B cell (primary cell): ENCODE results near the gene ABL1.

Experiments
- EZH2 ChIP-seq: IDR thresholded peaks from 2 replicates; pipeline ENCODE4 v1.6.1; 2012; ENCODE audit warnings: borderline replicate concordance, low read depth, mild to moderate bottlenecking, moderate library complexity, low read length; ENCODE audit not compliant: insufficient read depth, poor library complexity, severe bottlenecking
- TF ChIP-seq, protein P1 (sequence below): fragments of 200-600 bp; IDR thresholded peaks from one replicate; pipeline ENCODE4 v1.8.0; 2022; ENCODE audit warnings: antibody characterized with exemption, mild to moderate bottlenecking

- TF ChIP-seq, protein P1, sequence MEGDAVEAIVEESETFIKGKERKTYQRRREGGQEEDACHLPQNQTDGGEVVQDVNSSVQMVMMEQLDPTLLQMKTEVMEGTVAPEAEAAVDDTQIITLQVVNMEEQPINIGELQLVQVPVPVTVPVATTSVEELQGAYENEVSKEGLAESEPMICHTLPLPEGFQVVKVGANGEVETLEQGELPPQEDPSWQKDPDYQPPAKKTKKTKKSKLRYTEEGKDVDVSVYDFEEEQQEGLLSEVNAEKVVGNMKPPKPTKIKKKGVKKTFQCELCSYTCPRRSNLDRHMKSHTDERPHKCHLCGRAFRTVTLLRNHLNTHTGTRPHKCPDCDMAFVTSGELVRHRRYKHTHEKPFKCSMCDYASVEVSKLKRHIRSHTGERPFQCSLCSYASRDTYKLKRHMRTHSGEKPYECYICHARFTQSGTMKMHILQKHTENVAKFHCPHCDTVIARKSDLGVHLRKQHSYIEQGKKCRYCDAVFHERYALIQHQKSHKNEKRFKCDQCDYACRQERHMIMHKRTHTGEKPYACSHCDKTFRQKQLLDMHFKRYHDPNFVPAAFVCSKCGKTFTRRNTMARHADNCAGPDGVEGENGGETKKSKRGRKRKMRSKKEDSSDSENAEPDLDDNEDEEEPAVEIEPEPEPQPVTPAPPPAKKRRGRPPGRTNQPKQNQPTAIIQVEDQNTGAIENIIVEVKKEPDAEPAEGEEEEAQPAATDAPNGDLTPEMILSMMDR = no peak
- TF ChIP-seq EZH2 = no peak
These were observed 78.0 kb downstream of the ABL1 start for GRCh38 chr9:130912932-130913598.
